Measurements from ENCODE around the gene GEMIN7.
A peak's percentile ranks its signal among the peaks of the same experiment; 100 is the strongest.

Gene GEMIN7

GRCh38 chr19:45079063-45079910 is at the start of gene GEMIN7:
Gene GEMIN7 (plus strand): TSS chr19:45079260. CDS start chr19:45090115, 10,855 bp downstream.
- peak; percentile 73 to 77 (median 76) for DNase-seq (ENCODE audit: low read depth in 3 of 3)

GRCh38 chr19:45030825-45031224 is 48.2 kb upstream of the GEMIN7 start:
- DNase-seq (ENCODE audit: low read depth in 3 of 3) = no peak

- no peak for DNase-seq (ENCODE audit: low read depth in 3 of 3)
Measured at GRCh38 chr19:45032421-45032820, 46.6 kb upstream of the GEMIN7 start.

- DNase-seq (ENCODE audit: low read depth in 3 of 3) = no peak
Measured at GRCh38 chr19:45035755-45036154, 43.3 kb upstream of the GEMIN7 start.

GRCh38 chr19:45037393-45038169 is 41.5 kb upstream of the GEMIN7 start:
- no peak for DNase-seq (ENCODE audit: low read depth in 3 of 3)

- DNase-seq (ENCODE audit: low read depth in 3 of 3) = peak; percentile 73 to 87 (median 76)
Measured at GRCh38 chr19:45038931-45039893, 39.8 kb upstream of the GEMIN7 start, which contains the start of gene CLASRP. Gene CLASRP (plus strand): TSS chr19:45039045. CDS start chr19:45040213, 1,168 bp downstream.

- DNase-seq (ENCODE audit: low read depth in 3 of 3) = no peak
Measured at GRCh38 chr19:45040059-45040771, 38.8 kb upstream of the GEMIN7 start.

- DNase-seq (ENCODE audit: low read depth in 3 of 3) = no peak
Measured at GRCh38 chr19:45041125-45041524, 37.9 kb upstream of the GEMIN7 start.

- DNase-seq (ENCODE audit: low read depth in 3 of 3) = no peak
Measured at GRCh38 chr19:45045671-45046353, 33.2 kb upstream of the GEMIN7 start.

GRCh38 chr19:45046355-45046754 is 32.7 kb upstream of the GEMIN7 start:
- no peak for DNase-seq (ENCODE audit: low read depth in 3 of 3)

GRCh38 chr19:45047188-45047797 is 31.8 kb upstream of the GEMIN7 start:
- DNase-seq (ENCODE audit: low read depth in 3 of 3) = no peak

- no peak for DNase-seq (ENCODE audit: low read depth in 3 of 3)
Measured at GRCh38 chr19:45049073-45049736, 29.9 kb upstream of the GEMIN7 start.

- no peak for DNase-seq (ENCODE audit: low read depth in 3 of 3)
Measured at GRCh38 chr19:45050036-45050435, 29.0 kb upstream of the GEMIN7 start.

- no peak for DNase-seq (ENCODE audit: low read depth in 3 of 3)
Measured at GRCh38 chr19:45051929-45052579, 27.0 kb upstream of the GEMIN7 start.

- DNase-seq (ENCODE audit: low read depth in 3 of 3) = no peak
Measured at GRCh38 chr19:45056831-45057230, 22.2 kb upstream of the GEMIN7 start.

GRCh38 chr19:45057444-45057843 is 21.6 kb upstream of the GEMIN7 start:
- no peak for DNase-seq (ENCODE audit: low read depth in 3 of 3)

GRCh38 chr19:45058622-45059159 is 20.4 kb upstream of the GEMIN7 start:
- no peak for DNase-seq (ENCODE audit: low read depth in 3 of 3)

- DNase-seq (ENCODE audit: low read depth in 3 of 3) = peak; percentile 68 to 78 (median 78)
Measured at GRCh38 chr19:45059258-45059965, 19.6 kb upstream of the GEMIN7 start.
